ENCODE data around the gene TEAD2.

Gene TEAD2

DNA sequence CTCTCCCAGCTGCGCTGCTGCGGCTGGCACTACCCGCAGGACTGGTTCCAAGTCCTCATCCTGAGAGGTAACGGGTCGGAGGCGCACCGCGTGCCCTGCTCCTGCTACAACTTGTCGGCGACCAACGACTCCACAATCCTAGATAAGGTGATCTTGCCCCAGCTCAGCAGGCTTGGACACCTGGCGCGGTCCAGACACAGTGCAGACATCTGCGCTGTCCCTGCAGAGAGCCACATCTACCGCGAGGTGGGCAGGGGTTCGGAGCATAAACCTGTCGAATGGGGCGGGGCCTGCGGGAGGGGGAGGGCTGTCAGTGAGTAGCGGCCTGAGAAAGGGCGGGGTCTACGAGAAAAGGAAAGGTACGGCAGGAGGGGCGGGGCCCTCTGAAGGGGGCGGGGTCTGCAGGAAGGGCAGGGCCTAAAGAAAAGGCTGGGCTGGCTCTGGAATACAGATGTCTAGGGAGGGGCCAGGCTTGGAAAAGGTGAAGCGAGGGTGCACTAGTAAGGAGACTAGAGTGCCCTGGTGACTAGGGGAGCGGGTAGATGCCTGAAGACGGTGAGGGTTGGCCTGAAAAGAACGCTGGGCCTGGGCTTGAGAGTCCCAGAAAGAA lies 23.4 kb downstream of the TEAD2 start:
- POLR2A ChIA-PET, result no interaction called here
- DNase-seq (ENCODE audit: extremely low spot score), result peak; percentile 27
- CTCF ChIA-PET, result interaction anchor here (1.5 to 2.3 kb wide), 2 partner anchors 10 kb away, joined by 3 to 13 read pairs; no protein-coding TSS in a partner anchor
- TF ChIP-seq, protein P1, sequence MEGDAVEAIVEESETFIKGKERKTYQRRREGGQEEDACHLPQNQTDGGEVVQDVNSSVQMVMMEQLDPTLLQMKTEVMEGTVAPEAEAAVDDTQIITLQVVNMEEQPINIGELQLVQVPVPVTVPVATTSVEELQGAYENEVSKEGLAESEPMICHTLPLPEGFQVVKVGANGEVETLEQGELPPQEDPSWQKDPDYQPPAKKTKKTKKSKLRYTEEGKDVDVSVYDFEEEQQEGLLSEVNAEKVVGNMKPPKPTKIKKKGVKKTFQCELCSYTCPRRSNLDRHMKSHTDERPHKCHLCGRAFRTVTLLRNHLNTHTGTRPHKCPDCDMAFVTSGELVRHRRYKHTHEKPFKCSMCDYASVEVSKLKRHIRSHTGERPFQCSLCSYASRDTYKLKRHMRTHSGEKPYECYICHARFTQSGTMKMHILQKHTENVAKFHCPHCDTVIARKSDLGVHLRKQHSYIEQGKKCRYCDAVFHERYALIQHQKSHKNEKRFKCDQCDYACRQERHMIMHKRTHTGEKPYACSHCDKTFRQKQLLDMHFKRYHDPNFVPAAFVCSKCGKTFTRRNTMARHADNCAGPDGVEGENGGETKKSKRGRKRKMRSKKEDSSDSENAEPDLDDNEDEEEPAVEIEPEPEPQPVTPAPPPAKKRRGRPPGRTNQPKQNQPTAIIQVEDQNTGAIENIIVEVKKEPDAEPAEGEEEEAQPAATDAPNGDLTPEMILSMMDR (IDR thresholded peaks at IDR 0.05; ENCODE audit: control extremely low read depth, extremely low read depth, low read depth, missing control alignments), result no peak

DNA sequence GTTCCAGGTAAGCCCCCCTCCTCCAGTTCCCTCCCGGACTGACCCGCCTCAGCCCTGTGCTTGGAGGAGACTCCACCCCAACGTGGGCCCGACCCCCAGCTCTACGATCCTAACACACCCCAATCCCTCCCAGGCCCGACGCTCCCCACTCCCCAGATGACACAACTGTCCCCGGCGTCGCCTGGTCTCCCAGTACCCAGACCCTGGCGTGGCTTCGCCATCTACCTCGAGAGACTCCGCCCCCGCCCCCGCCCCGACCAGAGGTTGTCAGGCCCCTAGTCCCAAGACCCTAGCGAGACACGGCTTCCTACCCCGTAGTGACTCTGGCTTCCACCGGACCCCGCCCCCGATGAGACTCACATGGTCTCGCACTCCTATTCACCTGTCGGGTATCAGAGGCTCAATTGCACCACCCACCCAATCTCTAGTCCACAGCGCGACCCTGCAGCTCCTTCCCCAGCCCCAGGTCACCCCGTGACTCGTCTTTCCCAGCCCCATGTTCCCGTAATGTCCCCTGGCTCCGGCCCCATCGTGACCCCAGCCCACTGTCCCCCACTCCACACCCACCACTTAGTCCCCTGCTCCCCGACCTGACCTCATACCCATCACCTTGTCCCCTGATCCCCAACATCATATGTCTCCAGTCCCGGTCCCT lies 24.1 kb downstream of the TEAD2 start:
- DNase-seq (ENCODE audit: extremely low spot score), result peak; percentile 3
- TF ChIP-seq, protein P1 (IDR thresholded peaks at IDR 0.05; ENCODE audit: control extremely low read depth, extremely low read depth, low read depth, missing control alignments), result no peak
- ChIA-PET CTCF (interaction anchor here (1.0 to 1.4 kb wide), 3 partner anchors 9 to 133 kb away, joined by 3 to 4 read pairs (median 3); no protein-coding TSS in a partner anchor), POLR2A (no interaction called here)

- TF ChIP-seq, protein P1 (IDR thresholded peaks at IDR 0.05; ENCODE audit: control extremely low read depth, extremely low read depth, low read depth, missing control alignments), result no peak
- no peak for DNase-seq (ENCODE audit: extremely low spot score)
- ChIA-PET POLR2A (interaction anchor here (0.6 kb wide), 1 partner anchor 26 kb away, joined by 5 read pairs; the partner anchor contains the start of gene DKKL1), CTCF (interaction anchor here (1.0 to 1.4 kb wide), 3 partner anchors 8 to 133 kb away, joined by 3 to 4 read pairs (median 3); no protein-coding TSS in a partner anchor)
Measured at GRCh38 chr19:49337267-49338022, 24.8 kb downstream of the TEAD2 start.

- TF ChIP-seq, protein P1 (IDR thresholded peaks at IDR 0.05; ENCODE audit: control extremely low read depth, extremely low read depth, low read depth, missing control alignments), result no peak
- POLR2A ChIA-PET, result interaction anchor here (0.6 kb wide), 1 partner anchor 27 kb away, joined by 5 read pairs; the partner anchor contains the start of gene DKKL1
- no peak for DNase-seq (ENCODE audit: extremely low spot score)
- CTCF ChIA-PET, result interaction anchor here (1.0 to 1.4 kb wide), 2 partner anchors 36 to 134 kb away, joined by 3 to 4 read pairs; no protein-coding TSS in a partner anchor
Measured at GRCh38 chr19:49336482-49337266, 25.5 kb downstream of the TEAD2 start.

DNA sequence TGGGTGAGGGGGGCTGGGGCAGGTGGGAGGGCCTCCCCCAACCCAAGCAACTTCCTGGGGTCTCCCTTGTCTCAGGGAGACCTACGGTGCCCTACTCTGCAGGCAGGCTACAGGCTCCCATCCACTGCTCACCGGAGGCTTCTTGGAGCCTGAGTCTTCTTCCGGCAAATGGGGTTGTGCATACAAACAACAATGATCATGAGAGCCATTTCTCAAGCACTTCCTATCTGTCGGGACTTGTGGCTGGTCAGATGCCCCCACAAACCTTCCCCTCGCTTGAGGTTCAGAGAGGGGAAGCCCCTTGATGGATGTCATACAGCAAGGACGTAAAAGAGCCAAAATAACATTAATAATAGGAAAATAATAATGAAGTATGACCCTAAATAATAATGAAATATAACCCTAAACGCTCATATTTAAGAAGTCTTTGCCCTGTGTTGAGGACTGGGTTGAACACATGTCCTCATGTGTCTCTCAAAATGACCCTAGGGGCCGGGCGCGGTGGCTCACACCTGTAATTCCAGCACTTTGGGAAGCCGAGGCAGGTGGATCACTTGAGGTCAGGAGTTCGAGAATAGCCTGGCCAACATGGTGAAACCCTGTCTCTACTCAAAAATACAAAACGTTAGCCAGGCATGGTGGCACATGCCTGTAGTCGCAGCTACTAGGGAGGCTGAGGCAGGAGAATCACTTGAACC lies 26.3 kb downstream of the TEAD2 start:
- TF ChIP-seq, protein P1 (IDR thresholded peaks at IDR 0.05; ENCODE audit: control extremely low read depth, extremely low read depth, low read depth, missing control alignments), result no peak
- DNase-seq (ENCODE audit: extremely low spot score), result peak; percentile 67
- CTCF ChIA-PET, result interaction anchor here (1.6 to 1.8 kb wide), 2 partner anchors 35 kb away, joined by 3 to 12 read pairs; no protein-coding TSS in a partner anchor
- POLR2A ChIA-PET, result no interaction called here
